NOMO-1 treated with dmso at 0.1 percent for 144 hours (cell line): Measurements from ENCODE around the gene FBLN2.
"Not testable (repeated sequence)": the region's sequence is repeated elsewhere in the genome, so short reads cannot be mapped to it uniquely, and the experiment has no call there.

Experiments
- DNase-seq: peaks from one replicate; lab custom pipeline; 2025; ENCODE audit not compliant: unreplicated experiment; lab: John Stamatoyannopoulos, UW

Gene FBLN2

GRCh38 chr3:13513051-13513912 is 35.6 kb upstream of the FBLN2 start:
- DNase-seq = no peak

- DNase-seq = no peak
Measured at GRCh38 chr3:13513913-13514517, 34.9 kb upstream of the FBLN2 start.

DNA sequence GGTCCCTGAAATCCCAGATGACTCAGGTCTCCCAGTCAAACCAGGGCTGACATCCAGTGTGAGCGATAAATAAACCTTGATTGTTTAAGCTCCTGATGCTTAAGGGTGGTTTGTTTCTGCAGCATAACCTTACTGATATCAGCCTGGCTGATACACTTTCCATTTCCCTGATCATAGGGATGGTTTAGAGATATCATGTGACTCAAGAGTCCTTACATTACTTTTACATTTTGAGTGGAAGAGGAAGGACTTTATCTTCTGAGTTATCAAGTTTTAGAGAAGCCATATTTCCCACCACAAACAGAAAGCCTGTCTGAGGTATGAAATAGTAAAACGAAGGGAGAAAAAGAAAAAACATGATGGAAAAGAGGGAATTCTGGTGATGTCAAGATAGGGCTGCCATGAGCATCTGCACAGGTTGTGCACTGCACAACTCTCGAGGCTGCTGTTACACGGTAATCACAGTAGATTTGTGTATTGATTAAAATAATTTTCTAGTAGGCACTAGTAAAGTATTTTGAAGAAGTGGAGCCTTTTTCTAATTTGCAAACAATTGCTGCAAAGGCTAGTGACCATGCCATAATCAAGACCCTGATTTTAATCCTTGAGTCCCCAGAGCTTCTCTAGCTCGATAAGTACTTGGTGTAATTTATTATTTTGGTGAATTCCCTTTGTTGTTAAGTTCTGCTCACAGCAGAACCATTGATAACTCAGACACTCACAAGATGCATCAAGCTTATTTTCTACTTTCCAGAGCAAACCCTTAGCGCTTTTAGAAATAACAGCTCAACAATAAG is 34.1 kb upstream of the FBLN2 start:
- no peak for DNase-seq

DNA sequence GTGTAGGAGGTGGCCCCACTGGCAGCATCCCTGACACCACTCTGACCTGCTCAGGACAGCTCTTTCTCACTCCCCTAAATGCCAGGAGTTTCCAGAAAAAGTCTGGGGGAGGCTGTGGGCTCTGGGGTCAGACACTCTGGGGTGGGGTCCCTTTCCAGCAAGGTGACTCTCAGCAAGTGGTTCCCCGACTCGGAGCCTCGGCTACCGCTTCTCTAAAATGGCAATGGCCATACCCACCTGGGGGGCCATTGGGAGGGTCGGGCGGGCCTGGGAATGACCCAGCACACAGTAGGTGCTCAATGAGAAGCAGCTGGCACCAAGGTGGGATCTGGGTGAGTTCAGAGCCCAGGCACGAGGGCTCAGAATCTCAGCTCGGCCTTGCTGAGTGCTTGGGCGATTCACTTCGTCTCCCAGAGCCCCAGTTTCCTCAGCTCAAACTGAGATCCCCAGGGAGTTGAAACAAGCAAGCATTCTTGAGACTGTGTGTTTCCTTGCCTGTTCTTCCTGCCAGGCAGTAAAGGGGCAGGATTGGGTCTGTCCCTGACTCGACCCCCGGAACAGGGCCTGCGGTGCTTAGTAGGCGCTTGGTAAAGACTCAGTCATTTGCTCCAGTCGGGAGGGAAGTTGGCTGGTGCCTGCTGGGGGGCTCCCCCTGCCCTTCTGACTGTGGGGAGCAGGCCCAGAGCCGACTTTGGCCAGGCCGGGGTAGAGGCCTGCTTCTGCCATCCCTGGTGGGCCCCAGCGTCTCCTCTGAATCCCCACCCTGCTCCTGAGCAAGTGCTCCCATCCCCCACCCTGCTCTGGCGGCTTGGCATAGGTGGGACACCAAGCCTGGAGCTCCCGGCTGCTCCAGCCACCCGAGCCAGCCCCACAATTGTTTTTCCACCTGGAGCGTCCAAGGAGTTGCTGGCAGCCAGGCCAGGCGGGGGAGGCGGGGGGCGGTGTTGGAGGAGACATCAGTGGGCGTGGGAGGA is 32.9 kb upstream of the FBLN2 start:
- no peak for DNase-seq

DNA sequence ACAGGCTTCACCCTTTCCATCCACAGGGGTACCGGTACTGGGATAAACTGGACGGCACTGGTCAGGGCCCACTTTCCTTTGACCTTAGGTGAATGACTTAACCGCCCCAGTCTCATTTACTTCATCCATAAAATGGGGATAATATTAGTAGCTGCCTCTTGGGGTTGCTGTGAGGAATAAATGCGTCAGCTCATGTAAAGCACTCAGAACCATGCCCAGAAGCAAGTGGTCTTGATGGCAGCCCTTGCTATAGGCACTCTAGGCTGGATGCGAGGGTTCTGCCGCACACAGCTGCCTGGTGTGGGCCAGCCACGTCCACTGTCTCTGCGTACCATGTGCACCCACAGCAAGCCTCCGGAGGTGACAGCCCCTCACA is 32.2 kb upstream of the FBLN2 start:
- DNase-seq = no peak

DNA sequence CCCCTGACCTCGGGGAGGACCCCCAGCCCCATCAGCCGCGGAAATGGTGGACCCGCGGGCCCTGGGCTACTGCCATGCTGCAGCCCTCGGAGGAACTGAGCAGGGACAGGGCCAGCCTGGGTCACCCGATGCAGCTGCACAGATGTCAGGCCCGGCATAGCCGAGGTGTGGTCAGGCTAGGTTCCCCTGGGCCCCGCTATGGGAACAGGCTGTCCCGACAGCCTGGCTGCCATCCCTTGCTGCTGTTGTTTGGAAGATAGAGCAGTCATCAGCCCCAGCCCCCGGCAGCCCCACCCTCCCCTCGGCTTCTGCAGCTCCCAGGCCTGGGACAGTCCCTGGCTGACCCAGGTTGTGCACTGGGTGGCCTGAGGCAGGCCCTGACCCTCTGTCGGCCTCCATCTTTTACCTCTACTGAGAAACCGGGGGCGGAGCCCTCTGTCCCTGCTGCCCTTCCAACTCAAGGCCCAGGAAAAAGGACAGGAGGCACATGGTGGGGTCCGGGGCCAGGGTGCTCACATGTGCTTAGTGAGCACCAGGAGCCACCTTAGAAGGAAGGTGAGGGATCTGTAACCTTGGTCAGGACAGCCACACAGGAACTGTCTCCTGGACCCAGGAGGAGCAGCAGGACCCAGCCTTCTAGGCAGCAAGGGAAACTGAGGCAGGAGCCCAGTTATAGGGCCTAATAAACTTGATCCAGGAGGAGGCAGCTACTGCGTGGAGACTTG is 31.5 kb upstream of the FBLN2 start:
- no peak for DNase-seq

DNA sequence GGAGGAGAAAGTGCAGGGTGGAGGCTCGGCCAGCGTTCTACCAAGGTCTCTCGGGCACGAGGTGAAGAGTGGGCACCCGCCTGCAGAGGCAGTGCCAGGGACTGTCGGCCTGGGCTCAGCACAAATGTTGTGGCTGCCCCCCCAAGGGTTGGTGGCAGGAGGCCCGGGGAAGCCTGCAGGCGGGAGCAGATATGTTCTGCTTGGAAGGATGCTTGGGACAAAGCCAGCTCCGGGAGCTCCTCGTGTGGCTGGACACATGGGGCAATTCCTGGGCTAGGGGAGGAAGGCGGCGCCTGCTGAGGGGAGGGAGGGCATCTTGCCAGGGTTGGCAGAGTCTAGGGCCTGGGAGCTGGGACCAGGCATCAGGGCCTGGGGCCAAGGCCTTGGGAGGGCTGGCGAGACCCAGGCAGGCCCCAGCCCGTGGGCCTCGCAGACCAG is 30.4 kb upstream of the FBLN2 start:
- DNase-seq = no peak

GRCh38 chr3:13519006-13519791 is 29.7 kb upstream of the FBLN2 start:
- DNase-seq = no peak

- no peak for DNase-seq
Measured at GRCh38 chr3:13520326-13520880, 28.5 kb upstream of the FBLN2 start.

DNA sequence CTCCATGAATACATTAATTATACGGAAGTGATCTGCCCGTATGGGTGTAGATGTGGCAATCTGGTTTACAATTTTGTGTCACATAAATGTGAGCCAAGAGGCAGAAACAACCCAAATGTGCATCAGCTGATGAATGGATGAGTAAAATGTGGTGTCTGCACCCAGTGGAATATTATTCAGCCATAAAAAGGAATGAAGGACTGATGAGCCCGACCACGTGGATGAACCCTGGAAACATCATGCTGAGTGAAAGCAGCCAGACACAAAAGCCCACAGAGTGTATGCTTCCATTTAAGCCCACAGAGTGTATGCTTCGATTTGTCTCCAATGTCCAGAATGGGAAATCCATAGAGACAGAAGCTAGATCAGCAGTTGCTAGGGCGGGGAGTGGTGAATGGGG is 27.6 kb upstream of the FBLN2 start:
- no peak for DNase-seq

- DNase-seq = not testable (repeated sequence)
Measured at GRCh38 chr3:13521749-13522148, 27.2 kb upstream of the FBLN2 start.

DNA sequence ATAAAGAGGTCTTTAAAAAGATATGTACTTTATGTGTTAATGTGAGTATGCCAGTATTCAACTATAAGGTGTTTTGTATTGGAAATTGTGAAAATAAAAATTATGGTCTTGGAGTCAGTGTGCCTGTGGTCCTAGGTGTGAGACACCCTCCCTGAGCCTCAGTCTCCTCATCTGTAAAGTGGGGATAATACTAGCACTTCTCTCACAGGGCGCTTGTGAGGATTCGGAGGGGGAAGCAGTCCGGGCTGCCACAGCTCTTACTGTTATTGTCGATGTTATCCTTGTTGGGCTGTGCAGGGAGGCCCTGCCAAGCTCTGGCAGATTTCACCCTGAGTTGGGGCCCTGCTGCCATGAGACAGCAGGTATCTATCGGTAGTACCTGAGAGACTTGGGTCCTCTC is 26.7 kb upstream of the FBLN2 start:
- DNase-seq = no peak

DNA sequence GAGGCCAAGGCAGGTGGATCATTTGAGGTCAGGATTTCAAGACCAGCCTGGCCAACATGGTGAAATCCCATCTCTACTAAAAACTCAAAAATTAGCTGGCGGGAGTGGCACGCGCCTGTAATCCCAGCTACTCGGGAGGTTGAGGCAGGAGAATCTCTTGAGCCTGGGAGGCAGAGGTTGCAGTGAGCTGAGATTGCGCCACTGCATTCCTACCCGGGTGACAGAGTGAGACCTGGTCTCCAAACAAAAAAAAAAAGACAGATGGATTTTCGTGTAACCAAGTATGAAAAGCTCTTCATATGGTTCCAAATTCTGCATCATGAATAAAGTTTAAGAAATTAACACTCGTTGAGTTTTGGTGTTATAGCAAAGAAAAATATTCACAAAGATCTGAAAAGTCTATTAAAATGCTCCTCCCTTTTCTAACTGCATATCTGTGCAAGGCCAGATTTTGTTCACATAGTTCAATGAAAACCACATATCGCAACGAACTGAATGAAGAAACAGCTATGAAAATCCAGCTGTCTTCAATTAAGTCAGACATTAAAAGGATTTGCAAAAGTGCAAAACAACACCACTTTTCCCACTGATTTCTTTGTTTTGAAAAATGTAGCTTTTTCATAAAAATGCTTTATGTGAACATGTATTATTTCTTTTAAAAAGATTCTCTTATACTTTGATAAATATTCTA is 23.8 kb upstream of the FBLN2 start:
- no peak for DNase-seq

- DNase-seq = no peak
Measured at GRCh38 chr3:13525827-13526625, 22.9 kb upstream of the FBLN2 start.

DNA sequence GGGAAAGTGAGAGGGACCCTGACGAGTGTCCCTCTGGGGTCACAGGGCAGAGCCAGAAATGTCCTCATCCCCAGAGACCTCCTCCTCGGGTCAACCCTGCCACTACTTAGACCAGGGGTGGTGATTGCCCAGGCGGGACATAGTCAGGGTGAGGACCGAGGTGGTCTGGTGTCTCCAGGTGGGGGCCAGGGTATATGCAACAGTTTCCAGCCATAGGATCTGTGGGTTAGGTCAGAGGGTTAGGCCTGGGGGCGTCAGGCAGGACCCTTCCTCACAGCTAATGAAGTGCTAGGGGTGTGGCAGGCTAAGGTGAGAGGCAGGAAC is 22.3 kb upstream of the FBLN2 start:
- no peak for DNase-seq

DNA sequence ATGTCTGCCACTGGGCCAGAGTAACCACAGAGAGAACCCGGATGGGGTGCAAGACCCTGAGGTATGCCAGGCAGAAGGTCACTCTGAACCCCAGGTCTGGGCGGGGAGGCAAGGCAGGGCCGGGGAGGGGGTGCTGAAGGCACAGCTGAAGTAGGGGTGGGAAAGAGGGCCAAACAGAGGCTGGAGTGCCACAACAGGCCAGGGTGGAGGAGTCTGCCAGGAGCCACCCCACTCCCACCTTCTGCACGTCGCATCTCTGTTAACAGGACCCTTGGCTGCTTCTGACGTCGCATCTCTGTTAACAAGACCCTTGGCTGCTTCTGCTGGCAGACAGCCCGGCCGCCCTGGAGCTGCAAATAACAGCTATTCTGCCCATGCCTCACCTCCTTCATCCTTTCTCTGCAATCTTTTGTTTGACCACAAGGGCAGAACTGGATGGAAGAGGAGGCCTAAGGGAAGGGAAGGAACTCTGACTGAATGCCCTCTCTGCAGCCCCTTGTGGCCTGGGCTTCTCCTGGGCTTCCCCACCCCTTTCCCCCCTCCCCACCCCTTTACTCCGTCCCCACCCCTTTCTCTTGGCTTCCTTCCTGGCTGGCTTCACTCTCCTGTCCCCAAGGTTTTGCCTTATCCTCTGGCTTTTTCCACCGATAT is 20.6 kb upstream of the FBLN2 start:
- DNase-seq = no peak
